ENCODE data around the gene CLDN3. TPM values are rescaled to one million over a fixed set of nuclear protein-coding genes. Genes with fewer than 3 reads are reported as not detected.

CLDN3 gene
- total and polyA plus RNA-seq, 9 of the 15 experiments (the other 6 are each of a cell fraction or from before 2014, with no cell fraction given), result 0.29 TPM; not detected in 8

GRCh38 chr7:73774923-73775322 lies 4.9 kb upstream of the CLDN3 start (continued):
- no peak for TF ChIP-seq BRF2 (IDR thresholded peaks at IDR 0.05; ENCODE audit: borderline replicate concordance, insufficient read depth, insufficient read length)
- TF ChIP-seq CBX2 (IDR thresholded peaks at IDR 0.05; ENCODE audit: insufficient read depth, low read length, poor library complexity, severe bottlenecking), result no peak
- no peak for TF ChIP-seq MXI1 (IDR thresholded peaks at IDR 0.05; ENCODE audit: low read depth, low read length)
- no peak for TF ChIP-seq SRF (CRISPR knock-in tag; IDR thresholded peaks at IDR 0.05)
- no peak for TF ChIP-seq MCM2 (IDR thresholded peaks at IDR 0.05; ENCODE audit: low read depth)
- TF ChIP-seq POU5F1 (IDR thresholded peaks at IDR 0.05; ENCODE audit: borderline replicate concordance, low read depth, low read length, partially characterized antibody), result no peak
- peak; percentile 71; the same call in 1 of the 2 replicates for TF ChIP-seq HDAC2 (IDR thresholded peaks at IDR 0.05)
- no peak for TF ChIP-seq MTA2 (IDR thresholded peaks at IDR 0.05; ENCODE audit: low read depth)
- no peak for TF ChIP-seq ZNF76 (CRISPR knock-in tag; IDR thresholded peaks at IDR 0.05; ENCODE audit: borderline replicate concordance)
- no peak for TF ChIP-seq ATF2 (CRISPR knock-in tag; IDR thresholded peaks at IDR 0.05)
- TF ChIP-seq TAF7 (tag; IDR thresholded peaks at IDR 0.05), result no peak
- no peak for TF ChIP-seq AFF1 (IDR thresholded peaks at IDR 0.05; ENCODE audit: low read depth in 1 of 2, partially characterized antibody in 2 of 2)
- TF ChIP-seq ZC3H4 (CRISPR knock-in tag; IDR thresholded peaks at IDR 0.05; ENCODE audit: borderline replicate concordance), result no peak
- TF ChIP-seq XRCC3 (IDR thresholded peaks at IDR 0.05), result no peak
- peak; percentile 59 for TF ChIP-seq SMARCC2 (IDR thresholded peaks at IDR 0.05; ENCODE audit: low read depth)
- no peak for TF ChIP-seq CHD1 (IDR thresholded peaks at IDR 0.05; ENCODE audit: low read length)
- peak; percentile 86 for TF ChIP-seq SMARCA4 (IDR thresholded peaks at IDR 0.05)
- no peak for TF ChIP-seq CREM (IDR thresholded peaks at IDR 0.05; ENCODE audit: low read depth)
- no peak for TF ChIP-seq PHB (CRISPR knock-in tag; IDR thresholded peaks at IDR 0.05)
- no peak for TF ChIP-seq ZBTB33 (CRISPR knock-in tag; IDR thresholded peaks at IDR 0.05)
- TF ChIP-seq ARID1B (IDR thresholded peaks at IDR 0.05), result peak; percentile 81
- TF ChIP-seq ILK (tag; IDR thresholded peaks at IDR 0.05; ENCODE audit: borderline replicate concordance, low read depth), result no peak
